PFSK-1 (cell line): ENCODE measurements around the gene MATN1.

Source experiments
- POLR2AphosphoS5 ChIP-seq: IDR thresholded peaks from 2 replicates; pipeline ENCODE4 v1.6.1; 2012; ENCODE audit warnings: low read depth, mild to moderate bottlenecking, control low read depth, low read length, moderate library complexity
- TAF1 ChIP-seq: IDR thresholded peaks from 2 replicates; pipeline ENCODE4 v1.6.1; 2012; ENCODE audit warnings: low read length, control low read depth, borderline replicate concordance; ENCODE audit not compliant: insufficient read depth
- TF ChIP-seq, protein P1 (sequence below), 2 experiments: IDR thresholded peaks; 2 replicates each; pipeline versions ENCODE4 v1.6.1 to v1.8.0; 2011 to 2012; ENCODE audit warnings: low read depth in 2 of 2, low read length in 2 of 2, control low read depth in 1 of 2, inconsistent platforms in 1 of 2, mild to moderate bottlenecking in 1 of 2, moderate library complexity in 1 of 2; ENCODE audit not compliant: insufficient read depth in 1 of 2

DNA sequence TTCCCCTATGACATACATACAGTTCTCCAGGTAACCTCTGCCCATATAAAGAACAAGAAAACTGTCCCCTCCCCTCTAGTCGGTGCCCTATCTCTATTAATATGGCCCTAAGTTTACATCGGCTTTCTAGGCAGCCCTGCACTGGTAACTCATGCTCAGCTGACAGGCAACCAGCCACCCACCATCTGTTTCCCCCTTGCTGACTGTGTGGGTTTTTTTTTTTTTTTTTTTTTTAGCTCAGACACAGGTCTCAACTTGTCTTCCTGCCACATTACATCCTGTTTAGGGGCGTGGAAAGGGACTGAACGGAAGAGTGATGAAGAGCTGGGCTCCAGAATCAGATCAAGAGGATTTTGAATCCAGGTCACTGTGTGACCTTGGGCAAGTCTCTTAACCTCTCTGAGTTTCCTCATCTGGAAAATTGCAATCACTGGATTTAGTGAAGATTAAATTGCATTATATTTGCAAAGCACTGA lies 20.2 kb upstream of the MATN1 start:
- TF ChIP-seq, protein P1, sequence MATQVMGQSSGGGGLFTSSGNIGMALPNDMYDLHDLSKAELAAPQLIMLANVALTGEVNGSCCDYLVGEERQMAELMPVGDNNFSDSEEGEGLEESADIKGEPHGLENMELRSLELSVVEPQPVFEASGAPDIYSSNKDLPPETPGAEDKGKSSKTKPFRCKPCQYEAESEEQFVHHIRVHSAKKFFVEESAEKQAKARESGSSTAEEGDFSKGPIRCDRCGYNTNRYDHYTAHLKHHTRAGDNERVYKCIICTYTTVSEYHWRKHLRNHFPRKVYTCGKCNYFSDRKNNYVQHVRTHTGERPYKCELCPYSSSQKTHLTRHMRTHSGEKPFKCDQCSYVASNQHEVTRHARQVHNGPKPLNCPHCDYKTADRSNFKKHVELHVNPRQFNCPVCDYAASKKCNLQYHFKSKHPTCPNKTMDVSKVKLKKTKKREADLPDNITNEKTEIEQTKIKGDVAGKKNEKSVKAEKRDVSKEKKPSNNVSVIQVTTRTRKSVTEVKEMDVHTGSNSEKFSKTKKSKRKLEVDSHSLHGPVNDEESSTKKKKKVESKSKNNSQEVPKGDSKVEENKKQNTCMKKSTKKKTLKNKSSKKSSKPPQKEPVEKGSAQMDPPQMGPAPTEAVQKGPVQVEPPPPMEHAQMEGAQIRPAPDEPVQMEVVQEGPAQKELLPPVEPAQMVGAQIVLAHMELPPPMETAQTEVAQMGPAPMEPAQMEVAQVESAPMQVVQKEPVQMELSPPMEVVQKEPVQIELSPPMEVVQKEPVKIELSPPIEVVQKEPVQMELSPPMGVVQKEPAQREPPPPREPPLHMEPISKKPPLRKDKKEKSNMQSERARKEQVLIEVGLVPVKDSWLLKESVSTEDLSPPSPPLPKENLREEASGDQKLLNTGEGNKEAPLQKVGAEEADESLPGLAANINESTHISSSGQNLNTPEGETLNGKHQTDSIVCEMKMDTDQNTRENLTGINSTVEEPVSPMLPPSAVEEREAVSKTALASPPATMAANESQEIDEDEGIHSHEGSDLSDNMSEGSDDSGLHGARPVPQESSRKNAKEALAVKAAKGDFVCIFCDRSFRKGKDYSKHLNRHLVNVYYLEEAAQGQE (IDR thresholded peaks at IDR 0.05; ENCODE audit: insufficient read depth in 1 of 2, low read depth in 2 of 2, low read length in 2 of 2) = no peak
- TF ChIP-seq TAF1 (no peak), POLR2AphosphoS5 (no peak)
